GM20000 (cell line): ENCODE measurements around the gene PHPT1.
"Not testable (repeated sequence)": the region's sequence is repeated elsewhere in the genome, so short reads cannot be mapped to it uniquely, and the experiment has no call there.

Source experiments
- DNase-seq: peaks from one replicate; pipeline ENCODE4 v3.0.0; 2012; ENCODE audit warnings: low spot score
- CTCF ChIP-seq: IDR thresholded peaks from 2 replicates; pipeline ENCODE4 v1.5.1; 2012; ENCODE audit warnings: mild to moderate bottlenecking, control low read depth; ENCODE audit errors: extremely low read depth, missing control alignments

PHPT1 gene

GRCh38 chr9:136829981-136830885, 19.0 kb upstream of the PHPT1 start:
- DNase-seq: no peak
- TF ChIP-seq CTCF: no peak

DNA sequence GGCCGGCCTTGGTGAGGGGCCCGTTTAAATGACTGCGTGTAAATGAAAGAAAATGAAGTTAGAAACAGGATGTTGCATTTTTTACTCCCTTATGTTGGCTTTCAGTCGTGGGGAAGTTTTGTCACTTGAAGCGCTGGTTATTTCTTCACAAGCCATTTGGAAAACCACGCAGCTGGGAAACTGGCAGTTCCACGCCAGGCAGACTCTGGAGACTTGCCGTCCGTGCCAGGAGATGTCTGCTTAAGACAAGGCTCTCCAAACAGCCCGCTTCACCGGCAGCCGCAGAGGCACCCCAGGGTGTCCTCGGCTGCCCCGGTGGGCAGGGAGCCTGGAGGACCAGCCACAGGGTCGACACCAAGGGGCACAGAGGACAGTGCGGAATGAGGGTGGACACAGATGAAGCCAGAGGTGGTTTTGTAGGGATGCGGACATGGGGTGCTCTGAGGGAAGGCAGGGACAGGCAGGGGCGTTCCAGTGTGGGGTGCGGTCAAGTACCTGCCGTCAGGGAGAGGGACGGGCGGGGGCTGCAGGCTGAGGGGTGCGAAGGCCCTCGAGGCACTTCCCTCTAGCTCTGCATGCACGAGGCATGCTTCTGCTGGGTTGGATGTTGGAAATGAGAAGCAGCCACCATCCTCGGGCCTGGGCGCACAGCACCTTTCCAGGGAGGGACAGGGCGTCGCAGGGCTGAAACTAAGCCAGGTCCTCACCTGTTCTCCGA, 18.0 kb upstream of the PHPT1 start:
- no peak for TF ChIP-seq CTCF
- no peak for DNase-seq

GRCh38 chr9:136831720-136832104, 17.5 kb upstream of the PHPT1 start:
- no peak for DNase-seq
- TF ChIP-seq CTCF: no peak

GRCh38 chr9:136832581-136832980, 16.6 kb upstream of the PHPT1 start:
- no peak for TF ChIP-seq CTCF
- DNase-seq: no peak

GRCh38 chr9:136833381-136834048, 15.7 kb upstream of the PHPT1 start:
- DNase-seq: not testable (repeated sequence)

DNA sequence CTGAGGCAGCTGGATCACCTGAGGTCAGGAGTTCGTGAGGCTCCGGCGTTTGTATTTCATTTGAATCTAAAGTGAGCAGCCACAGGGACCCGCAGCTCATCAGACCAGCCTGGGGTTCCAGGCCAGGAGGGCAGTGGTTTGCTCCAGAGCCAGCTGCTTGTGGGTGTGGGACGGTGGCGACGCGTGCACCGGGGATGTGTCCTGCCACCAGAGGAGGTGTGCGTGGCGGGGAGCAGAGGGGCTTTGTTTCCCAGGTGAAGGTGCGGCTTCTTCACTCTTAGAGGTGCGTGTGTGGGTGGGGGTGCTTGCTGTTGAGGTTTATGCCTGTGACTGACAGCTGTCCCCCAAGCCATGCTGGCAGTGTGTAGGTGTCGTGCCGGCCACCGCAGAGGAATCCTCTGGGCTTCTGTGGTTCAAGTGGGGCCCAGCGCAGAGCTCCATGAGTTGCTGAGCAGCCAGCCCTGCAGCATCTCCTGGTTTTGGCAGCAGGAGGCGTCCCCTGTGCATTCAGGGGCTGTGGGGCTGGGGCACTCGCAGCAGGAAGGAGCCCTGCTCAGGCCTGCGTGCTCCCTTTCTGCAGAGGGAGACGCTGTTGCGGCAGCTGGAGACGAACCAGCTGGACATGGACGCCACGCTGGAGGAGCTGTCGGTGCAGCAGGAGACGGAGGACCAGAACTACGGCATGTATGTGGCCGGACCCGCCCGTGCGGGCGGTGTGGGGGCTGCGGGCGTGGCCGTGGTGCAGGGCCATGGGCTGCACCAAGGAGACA, 13.9 kb upstream of the PHPT1 start:
- DNase-seq: no peak
- TF ChIP-seq CTCF: no peak

- TF ChIP-seq CTCF: no peak
- DNase-seq: no peak
These were observed 13.0 kb upstream of the PHPT1 start for GRCh38 chr9:136835932-136836904.
